GM21717 (cell line): ENCODE measurements around the gene CACNA2D4.

Experiments used
- ATAC-seq: cut with Tn5 transposase; IDR thresholded peaks from one replicate; pipeline ENCODE4 v1.9.1; 2021; ENCODE audit warnings: mild to moderate bottlenecking, moderate library complexity; ENCODE audit not compliant: unreplicated experiment

CACNA2D4 gene

GRCh38 chr12:1836241-1836803 lies 82.1 kb downstream of the CACNA2D4 start:
- no peak for ATAC-seq

GRCh38 chr12:1835211-1836131 lies 83.0 kb downstream of the CACNA2D4 start:
- ATAC-seq: no peak

GRCh38 chr12:1834186-1834925 lies 84.1 kb downstream of the CACNA2D4 start:
- no peak for ATAC-seq

GRCh38 chr12:1833596-1834028 lies 84.8 kb downstream of the CACNA2D4 start:
- no peak for ATAC-seq

- no peak for ATAC-seq
Observed at GRCh38 chr12:1832801-1833595, 85.5 kb downstream of the CACNA2D4 start.

- ATAC-seq: no peak
Observed at GRCh38 chr12:1830981-1831963, 87.2 kb downstream of the CACNA2D4 start.

- ATAC-seq: no peak
Observed at GRCh38 chr12:1830401-1830845, 88.0 kb downstream of the CACNA2D4 start.

- no peak for ATAC-seq
Observed at GRCh38 chr12:1829306-1829900, 89.0 kb downstream of the CACNA2D4 start.

- ATAC-seq: no peak
Observed at GRCh38 chr12:1828856-1829255, 89.6 kb downstream of the CACNA2D4 start.

GRCh38 chr12:1827826-1828805 lies 90.3 kb downstream of the CACNA2D4 start:
- no peak for ATAC-seq

- ATAC-seq: no peak
Observed at GRCh38 chr12:1826867-1827705, 91.4 kb downstream of the CACNA2D4 start.

- no peak for ATAC-seq
Observed at GRCh38 chr12:1826401-1826800, 92.1 kb downstream of the CACNA2D4 start.

- ATAC-seq: no peak
Observed at GRCh38 chr12:1825382-1826102, 92.9 kb downstream of the CACNA2D4 start.

- no peak for ATAC-seq
Observed at GRCh38 chr12:1823237-1823636, 95.2 kb downstream of the CACNA2D4 start.

GRCh38 chr12:1822699-1823098 lies 95.8 kb downstream of the CACNA2D4 start:
- no peak for ATAC-seq

GRCh38 chr12:1821805-1822204 lies 96.6 kb downstream of the CACNA2D4 start:
- no peak for ATAC-seq
